TTC549 (cell line): ENCODE results near the gene PDE6D.
"Not testable (repeated sequence)": the region's sequence is repeated elsewhere in the genome, so short reads cannot be mapped to it uniquely, and the experiment has no call there.

Experiments used
- FAIRE-seq: peaks from 2 replicates; lab custom pipeline; 2012; peaks lifted over from hg19 to GRCh38; lab: Jason Lieb, UNC

Gene PDE6D

DNA sequence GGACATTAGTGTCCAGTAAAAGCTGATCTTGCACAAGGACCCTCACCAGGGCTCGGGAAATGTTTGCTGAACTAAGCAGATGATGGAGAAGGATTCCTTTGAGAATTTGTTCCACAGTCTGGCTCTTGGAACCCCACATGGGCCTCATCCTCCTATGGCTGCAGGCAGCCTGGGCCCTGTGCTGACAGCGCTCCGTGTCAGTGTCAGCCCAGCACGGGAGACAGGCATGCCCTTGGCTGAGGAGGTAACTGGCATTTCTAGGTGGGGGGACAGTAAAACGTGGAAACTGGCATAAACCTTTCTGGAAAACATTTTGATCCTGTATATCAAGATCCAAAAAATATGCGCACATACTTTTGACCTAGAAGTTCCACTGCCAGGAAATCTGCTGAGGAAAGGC is 62.3 kb downstream of the PDE6D start:
- no peak for FAIRE-seq

DNA sequence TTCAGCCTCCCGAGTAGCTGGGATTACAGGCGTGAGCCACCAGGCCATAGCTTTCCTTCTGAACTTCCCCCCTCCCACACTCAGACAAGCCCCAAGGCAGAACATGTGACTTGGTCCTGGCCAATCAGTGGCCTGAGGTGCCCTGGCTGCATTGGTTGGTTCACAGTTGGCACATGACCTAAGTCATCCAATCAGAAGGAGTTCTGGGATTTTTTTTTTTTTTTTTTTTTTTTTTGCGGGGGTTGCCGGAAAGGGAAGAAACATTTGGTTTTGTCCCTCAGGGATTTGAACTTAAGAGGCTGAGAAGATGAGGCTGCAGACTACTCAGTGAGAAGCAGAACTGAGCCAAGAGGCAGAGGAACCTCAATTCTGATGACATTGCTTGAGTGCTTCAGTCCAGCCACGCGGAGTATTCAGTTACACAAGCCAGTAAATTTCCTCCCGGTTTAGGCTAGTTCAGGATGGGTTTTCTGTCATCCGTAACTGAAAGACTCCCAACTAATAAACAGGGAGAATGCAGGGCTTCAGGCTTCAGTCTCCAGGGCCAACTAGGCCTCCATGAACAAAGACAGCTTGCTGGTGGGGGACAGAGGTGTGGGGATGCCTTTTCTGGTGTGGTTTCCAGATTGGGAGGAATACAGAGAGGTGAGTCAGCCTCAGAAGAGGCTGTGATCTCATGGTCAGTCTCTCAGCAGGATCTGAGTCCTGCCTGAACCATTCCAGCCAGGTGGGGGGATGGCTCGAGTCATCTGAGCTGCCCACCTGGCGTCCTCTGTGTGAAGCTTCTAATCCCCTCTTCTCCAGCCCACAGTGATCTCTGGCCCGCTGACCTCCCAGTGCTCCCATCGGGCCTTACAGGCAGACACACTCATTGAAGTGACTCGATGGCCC is 63.6 kb downstream of the PDE6D start:
- no peak for FAIRE-seq

DNA sequence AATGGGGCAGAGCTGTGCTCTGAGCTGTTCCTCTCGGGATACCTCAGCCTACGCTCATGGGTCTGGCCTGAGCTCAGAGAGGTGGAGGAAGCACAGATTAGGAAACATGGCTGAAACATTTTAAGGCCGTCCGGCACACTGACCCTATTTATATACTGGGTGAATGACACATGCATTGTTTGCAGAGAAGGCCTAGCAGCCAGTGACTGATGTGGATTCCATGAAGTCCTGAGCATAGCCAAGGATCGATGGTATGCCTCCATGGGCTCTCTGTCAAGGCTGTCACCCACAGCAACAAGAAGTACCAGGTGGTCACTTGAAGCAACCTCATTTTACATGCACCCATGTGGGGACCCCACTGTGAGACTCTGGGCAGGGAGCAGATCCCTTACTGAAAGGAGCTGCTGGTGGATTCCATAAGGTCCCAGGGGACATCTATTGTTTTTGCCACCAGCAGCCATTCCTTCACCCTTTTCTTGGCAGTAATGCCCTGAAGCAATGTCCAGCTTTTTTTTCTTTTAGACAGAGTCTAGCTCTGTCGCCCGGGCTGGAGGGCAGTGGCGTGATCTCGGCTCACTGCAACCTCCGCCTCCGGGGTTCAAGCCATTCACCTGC is 64.3 kb downstream of the PDE6D start:
- FAIRE-seq, result no peak

DNA sequence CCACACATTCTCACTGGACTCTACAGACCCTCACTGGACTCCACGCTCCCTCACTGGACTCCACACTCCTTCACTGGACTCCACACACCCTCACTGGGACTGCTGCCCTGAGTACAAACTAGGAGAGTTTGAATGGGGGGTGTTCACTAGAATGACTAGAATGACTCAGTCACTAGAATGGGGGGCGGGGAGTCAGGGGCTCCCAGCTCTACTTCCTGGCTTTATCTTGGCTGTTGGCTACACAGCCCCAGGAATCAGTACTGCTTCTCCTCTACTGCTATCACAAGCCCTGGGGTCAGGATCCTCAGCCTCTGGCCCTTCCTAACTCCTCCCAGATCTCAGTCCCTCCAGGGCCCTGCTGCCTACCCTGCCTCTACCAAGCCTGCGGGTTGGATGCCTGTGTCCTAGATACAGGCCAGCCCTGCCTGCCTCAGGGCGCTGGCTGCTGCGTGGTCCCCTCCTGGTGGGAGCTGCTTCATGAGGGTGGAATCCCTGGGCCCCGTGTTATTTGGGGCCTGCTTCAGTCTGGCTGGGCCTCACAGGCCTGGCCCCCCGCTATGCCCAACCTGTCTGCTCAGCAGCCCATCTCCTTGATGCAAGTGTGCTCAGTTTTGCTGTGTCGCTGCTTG is 65.0 kb downstream of the PDE6D start:
- no peak for FAIRE-seq

DNA sequence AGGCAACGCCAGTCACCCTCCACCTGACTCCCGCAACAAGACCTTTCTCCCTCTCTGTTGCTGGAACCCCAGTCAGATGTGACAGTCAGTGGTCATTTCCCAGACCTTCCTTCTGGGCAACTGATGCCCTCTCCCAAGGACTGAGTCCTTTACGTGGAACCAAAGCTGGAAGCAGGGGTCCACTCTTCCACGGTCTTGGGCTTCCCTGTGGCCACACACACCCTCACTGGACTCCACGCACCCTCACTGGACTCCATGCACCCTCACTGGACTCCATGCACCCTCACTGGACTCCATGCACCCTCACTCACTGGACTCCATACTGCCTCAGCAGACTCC is 65.6 kb downstream of the PDE6D start:
- FAIRE-seq, result no peak

DNA sequence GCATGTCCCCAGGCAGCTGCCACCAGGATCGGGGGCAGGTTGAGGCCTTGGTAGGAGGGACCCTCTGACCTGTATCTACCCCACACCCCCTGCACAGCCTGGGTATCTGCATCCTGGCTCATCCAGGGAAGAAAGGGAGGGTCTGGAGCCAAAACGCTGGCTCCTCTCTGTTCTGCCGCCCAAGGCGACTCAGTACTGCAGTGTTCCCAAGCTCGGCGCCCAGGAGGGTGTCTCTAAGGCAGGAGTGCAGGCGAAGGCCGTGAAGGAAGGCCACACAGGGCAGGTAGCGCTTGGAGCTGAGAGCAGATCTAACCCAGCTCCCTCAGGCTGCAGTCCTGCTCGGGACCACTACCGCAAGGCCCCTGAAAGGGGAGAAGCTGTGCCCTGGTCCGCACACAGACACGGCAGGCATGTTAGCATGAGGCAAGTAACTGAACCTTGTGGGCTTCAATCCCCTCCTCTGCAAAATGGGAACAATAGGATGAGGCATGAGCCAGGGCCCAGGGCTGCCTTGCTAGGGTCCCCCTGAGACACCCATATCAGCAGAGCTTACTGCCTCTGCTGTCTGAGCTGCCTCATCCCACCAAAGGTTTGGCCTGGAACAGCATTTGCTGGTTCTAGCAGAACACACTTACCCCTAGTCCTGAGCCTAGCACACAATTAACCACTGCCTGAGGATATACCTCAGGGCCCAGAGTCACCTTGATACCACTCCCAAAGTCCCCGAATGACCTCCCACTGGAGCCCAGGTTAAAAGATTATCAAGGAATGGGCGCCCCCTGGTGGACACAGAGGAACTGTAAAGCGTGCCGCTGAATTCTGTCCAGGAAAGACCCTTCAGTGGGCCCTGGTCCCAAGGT is 66.2 kb downstream of the PDE6D start:
- FAIRE-seq, result no peak

DNA sequence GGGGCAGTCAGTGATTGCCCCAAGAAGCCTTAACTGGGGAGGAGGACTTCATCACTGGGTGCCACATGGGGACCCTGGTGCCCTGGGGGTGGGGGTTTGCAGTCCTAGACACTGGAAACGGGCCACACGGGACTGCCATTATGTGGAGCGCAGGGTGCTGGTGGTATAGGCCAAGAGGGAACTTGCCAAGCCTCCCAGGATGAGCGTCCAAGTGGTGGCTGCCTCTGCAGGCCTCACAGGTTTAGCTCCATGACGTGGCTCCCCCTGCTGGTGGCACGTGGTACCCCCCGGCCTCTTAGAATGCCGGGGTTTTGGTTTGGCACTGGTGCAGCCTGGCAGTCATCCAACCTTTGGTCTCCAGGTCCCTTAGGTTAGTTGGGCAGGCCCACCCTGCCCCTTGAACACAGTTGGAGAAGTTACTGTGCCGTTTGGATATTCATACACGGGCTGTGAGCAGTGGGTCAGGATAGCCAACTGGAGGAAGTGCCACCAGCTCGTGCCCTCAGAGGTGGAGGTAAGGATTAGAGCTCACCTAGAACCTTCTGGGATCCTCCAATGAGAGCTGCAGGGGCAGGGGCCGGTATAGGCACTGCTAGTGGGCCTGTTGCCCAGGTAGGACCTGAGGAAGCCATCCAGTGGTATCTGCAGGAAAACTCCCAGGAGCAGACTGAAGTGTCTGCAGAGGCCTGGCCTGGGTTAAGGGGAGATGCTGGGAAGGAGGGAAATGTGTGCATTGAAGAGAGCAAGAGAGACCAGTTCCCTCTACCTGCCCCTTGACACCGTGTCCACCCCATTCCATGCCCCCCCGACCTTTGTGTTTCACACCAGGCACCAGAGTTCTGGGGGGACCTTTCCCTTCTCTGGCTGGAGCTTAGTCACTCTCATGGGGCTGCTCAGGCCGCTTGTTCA is 67.1 kb downstream of the PDE6D start:
- no peak for FAIRE-seq

DNA sequence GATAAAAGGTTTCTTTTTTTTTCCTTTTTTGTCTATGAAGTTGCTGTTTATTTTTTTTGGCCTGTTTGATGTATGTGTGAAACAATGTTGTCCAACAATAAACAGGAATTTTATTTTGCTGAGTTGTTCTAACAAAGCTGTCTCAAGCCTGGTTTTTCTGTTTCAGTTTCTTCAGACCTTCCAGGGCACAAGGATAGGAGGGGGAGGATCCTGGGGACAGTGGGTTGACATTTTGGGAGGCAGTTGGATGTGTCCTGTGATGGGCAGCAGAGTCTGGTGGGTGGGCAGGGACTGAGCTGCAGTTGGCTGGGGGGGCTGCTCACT is 67.7 kb downstream of the PDE6D start:
- FAIRE-seq, result not testable (repeated sequence)

DNA sequence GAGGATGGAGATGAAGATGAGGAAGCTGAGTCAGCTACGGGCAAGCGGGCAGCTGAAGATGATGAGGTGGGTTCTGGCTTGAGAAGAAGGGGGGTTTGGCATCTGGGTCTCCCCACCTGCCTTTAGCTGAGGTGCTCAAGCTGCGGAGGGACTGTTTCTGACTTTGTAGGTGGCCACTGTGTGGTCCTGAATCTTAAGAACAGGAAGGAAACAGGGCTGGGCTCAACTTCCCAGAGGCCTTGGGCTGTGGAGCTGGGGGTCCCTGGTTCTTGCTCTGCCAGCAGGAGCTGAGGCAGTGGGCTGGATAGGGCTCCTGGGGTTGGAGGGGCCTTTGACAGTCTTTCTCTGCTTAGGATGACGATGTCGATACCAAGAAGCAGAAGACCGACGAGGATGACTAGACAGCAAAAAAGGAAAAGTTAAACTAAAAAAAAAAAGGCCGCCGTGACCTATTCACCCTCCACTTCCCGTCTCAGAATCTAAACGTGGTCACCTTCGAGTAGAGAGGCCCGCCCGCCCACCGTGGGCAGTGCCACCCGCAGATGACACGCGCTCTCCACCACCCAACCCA is 68.5 kb downstream of the PDE6D start:
- not testable (repeated sequence) for FAIRE-seq

DNA sequence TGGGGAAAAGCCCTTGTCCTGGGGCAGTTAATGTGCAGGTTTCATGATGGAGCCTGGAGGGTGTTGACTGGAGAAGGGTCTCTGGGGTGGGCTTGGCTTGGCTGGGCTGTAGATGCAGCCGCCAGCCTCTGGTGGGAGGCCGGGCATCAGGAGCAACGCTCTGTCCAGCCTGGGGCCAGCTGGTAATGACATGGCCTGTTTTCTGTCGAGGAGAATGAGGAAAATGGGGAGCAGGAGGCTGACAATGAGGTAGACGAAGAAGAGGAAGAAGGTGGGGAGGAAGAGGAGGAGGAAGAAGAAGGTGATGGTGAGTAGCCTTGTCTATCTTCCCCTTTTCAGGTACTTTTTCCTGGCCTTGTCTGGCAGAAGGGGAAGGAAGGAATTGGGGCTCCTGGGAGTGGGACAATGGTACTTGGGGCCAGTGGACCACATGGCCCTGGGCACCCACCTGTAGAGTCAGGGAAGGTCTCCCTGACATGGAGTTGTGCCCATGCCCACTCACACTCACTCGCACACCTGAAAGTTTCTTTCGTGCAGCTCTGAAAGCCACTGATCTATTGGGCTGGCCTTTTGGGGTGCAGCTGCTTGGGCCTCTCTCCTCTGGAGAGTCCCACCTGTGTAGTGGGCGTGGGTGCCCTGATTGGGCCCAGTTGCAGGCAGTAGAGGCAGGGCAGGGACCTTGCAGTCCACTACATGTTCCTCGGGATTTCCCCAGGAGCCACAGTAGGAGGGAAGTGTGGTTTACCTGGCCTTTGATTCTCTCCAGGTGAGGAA is 69.2 kb downstream of the PDE6D start:
- FAIRE-seq, result no peak

DNA sequence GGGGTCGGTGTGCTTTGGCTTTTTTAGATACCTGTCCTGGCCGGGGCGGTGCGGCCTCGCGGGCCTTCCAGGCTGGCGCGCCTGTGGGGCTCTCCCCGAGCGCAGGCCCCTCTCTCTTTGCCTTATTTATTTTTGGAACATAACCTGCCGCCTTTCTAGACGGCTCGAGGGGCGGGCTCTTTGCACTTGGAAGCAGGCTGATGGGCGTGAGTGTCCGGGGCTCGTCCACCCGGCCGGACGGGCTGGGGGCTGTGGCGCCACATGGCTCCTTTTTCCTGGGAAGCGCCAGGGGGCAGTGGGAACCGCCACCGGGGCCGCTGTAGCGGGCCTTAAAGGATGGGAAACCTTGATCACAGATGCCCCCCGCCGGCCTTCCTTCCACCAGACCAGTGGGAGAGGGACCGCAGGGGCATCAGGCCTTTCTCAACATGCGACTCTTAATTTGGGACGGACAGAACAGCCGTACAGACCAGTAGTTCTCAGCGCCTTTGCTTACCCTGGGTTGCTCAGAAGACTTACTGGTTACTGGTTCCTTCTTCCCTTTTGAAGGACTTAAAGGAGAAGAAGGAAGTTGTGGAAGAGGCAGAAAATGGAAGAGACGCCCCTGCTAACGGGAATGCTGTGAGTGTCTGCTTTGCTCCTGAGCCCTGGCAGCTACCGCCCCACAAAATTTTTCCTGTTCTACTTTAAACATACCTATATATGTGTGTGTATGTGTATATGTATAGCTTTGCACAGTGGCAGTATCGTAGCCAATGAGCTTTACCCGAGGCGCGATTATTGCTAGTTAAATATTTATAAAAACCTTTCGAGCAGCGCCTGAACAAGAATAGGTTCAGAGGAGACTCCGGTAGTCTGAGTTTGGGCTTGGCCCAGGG is 70.0 kb downstream of the PDE6D start:
- no peak for FAIRE-seq

DNA sequence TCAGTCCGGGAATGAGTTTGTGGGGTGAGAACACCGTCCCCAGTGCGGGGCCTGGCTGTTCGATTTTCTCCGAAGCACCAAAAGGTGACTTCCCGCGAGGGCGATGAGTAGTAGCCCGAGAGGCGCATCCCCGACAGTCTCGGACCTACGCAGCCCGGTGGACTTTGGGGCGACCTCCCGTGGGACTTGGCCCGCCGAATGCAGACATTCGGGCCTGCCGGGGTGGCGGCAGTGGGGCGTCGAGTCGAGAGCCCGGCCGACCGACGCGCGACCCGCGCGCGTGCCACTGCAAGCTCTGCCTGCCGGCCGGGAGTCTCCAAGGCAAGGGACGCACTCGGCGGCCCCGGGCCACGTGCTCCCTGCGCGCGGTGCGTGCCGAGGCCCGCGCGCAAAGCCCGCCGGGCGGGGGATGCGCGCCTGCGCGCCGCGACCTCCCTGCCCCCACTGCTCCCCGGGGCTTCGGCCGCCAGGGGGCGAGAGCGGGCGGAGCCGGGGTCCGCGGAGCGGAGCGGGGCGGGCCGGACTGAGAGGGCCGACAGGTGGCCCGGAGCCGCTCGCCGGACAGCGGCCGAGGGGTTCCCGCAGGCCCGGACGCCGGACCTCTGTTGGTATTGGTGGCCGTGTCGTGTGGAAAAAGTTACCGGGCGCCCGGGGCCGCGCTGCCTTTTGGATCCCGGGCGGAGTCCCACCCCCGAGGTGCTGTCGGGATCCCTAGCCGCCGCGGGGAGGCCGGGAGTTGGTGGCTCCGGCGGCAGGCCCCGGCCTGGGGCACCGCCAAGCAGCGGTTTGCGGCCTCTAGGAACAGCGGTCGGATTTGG is 70.9 kb downstream of the PDE6D start:
- FAIRE-seq, result no peak

DNA sequence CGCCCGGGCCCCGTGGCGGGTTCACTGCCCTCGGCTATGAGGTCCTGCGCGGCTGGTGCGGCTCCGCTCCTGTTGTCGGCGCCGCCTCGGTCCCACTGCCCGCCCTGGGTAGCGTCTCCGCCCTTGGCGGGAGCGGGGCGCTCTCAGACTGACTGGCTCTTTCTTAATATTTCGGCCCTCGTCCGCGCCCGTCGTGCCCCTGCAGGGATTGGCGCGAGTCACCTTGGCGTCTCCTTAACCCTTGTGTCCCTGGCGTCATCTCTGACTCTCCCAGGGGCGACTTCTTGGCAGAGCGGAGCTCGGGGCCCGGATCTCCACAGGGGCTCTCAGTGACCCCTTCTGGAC is 71.5 kb downstream of the PDE6D start:
- FAIRE-seq, result no peak

DNA sequence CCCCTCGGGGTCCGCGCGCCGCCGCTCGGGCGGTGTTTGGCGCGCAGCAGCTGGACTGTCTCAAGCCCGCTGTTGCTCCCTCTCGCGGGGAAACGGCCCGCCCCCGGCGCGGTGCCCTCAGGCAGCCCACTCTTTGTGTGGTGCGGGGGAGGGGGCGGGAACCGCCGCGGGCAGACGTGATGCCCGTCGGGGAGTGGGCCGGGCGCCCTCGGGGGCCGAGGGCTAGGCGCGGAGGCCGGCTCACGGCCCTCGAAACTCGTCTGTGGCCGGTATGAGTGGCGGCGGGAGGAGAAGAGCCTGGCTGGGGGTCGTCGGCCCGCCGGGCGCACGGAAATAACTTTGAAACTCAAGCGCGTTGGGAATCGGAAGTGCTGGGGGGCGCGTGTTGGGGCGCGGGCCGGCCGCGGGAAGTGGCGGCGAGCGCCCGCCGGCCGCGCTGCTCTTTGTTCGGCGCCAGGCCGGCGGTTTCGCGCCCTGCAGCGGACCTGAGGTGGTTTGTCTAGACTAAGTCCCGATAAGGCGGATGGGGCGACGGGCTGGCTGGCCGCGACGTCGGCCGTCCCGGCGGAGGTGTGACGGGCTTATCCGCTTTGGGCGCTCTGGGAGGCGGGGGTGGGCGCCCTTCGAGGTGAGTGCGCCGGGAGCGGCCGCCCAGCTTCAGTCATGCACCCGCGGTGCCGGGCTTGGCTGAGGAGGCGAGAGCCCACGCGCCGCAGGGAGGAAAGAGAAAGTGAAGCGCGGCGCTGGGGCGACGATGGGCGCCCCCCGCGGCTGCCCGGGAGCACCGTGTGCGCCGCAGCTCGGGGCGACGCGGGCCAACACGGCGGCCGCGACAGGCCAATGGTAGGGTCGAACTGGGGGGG is 72.1 kb downstream of the PDE6D start:
- FAIRE-seq, result no peak

DNA sequence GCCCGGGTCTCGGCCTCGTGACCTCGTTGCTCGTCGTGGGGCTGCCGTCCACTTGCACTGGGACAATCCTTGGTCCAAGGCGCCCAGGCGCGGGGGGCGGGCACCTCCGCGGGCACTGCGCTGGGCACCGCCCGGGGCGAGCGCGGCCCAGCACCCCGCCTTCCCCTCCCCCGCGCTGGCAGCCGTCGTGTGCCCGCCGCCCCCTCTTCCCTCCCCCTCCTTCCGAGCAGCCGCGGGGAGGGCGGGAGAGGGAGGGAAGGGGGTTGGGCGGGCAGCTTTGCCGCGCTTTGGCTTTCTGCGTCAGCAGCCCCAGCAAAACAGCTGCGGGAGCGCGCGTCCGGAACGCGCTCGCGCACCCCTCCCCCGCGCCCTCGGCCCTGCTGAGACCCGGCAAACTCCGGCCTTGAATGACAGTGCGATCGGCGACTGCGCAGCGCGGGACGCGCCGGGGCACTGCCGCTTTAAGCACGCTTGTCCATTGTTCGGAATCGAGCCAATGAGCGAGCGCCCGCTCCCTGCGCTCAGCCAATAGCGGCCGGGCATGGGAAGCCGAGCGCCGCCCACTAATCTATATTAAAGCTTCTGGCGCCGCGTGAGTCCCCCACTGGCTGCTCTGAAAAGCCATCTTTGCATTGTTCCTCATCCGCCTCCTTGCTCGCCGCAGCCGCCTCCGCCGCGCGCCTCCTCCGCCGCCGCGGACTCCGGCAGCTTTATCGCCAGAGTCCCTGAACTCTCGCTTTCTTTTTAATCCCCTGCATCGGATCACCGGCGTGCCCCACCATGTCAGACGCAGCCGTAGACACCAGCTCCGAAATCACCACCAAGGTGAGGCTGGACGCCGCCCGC is 72.9 kb downstream of the PDE6D start, which contains the start of gene PTMA:
Gene PTMA (plus strand): TSS at position 599 of the 846 bp plus-strand sequence. CDS start 182 bp downstream, at position 781.
- FAIRE-seq, result peak; percentile 84

DNA sequence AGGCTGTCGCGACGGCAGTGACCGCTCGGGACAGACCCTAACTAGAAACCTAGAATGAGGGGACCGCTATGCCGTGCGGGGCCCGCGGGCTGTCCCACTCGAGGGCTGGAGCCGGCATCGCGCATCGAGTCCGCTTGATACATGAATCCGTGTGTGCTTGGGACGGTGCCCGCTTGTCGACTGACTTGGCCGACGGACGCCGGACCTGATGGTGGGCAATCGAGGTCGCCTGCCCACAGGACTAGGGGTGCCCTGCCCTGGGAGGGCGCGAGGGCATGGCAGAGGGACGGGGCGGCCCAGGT is 73.5 kb downstream of the PDE6D start:
- no peak for FAIRE-seq
